ENCODE results near the gene MS4A10. TPM values are rescaled to one million over a fixed set of nuclear protein-coding genes. Genes with fewer than 3 reads are reported as not detected.

The MS4A10 gene
- polyA plus RNA-seq, 1 donor (not counting 4 experiments of a cell fraction or from before 2014, with no cell fraction given): not detected

DNA sequence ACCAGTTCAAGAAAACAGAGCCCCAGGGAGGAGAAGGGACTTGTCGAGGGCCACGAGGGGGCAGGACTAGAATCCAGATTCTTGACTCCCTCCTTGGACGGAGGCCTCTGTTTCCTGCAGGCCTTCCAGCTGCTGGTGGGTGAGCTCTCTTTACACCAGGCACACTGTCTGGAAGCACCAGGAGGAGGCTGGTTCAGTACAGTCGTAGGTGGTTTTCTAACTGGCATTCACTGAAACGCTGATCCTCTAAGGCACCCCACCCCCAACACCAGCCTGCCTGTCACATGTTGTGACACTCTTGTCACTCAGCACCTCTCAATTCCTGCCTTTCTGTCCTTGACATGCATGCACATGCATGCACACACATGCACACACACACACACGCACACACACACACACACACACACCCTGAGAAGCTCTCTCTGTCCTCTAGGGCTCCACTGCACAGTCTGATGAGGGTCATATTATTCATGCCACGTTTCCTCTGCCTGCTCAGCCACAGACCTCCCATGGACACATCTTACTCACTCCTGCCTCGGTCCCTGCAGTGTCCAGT lies 751 bp downstream of the MS4A10 start:
- no peaks in the 10 kb centered on the region for H3K9me1 ChIP-seq (ENCODE audit: control insufficient read depth, extremely low read depth, insufficient read depth, low read length)
- H3K36me3 ChIP-seq (ENCODE audit: control insufficient read depth in 2 of 2, extremely low read depth in 1 of 2, insufficient read depth in 2 of 2, low read length in 2 of 2): no peaks in the 10 kb centered on the region
- no peaks in the 10 kb centered on the region for H4K20me1 ChIP-seq (ENCODE audit: control insufficient read depth, extremely low read depth, insufficient read depth, low read length)
- H3K27ac ChIP-seq (ENCODE audit: control insufficient read depth, insufficient read depth, low read length): no peak overlapping the region
- no peaks in the 10 kb centered on the region for H3K79me2 ChIP-seq (ENCODE audit: control insufficient read depth, insufficient read depth, low read length)
- peaks cover 7% of the 10 kb centered on the region for H3K27me3 ChIP-seq (ENCODE audit: control insufficient read depth, extremely low read depth, insufficient read depth, low read length)
- H2AFZ ChIP-seq (ENCODE audit: control insufficient read depth, low read length): no peak overlapping the region
- H3K4me3 ChIP-seq (ENCODE audit: control insufficient read depth in 2 of 3, extremely low read depth in 1 of 3, insufficient read depth in 2 of 3, low read depth in 1 of 3, low read length in 3 of 3): no peak overlapping the region
- no peaks in the 10 kb centered on the region for H3K4me1 ChIP-seq (ENCODE audit: control insufficient read depth, extremely low read depth, insufficient read depth, low read length)
- DNase-seq (ENCODE audit: low read depth, low spot score) (no peak), FAIRE-seq (no peak)
- H3K9ac ChIP-seq (ENCODE audit: control insufficient read depth, extremely low read depth, insufficient read depth, low read length): no peak overlapping the region
- dilution Hi-C loops (cut with MboI; ENCODE audit: extremely low pct_ligation_motif_present, low sequenced_read_pairs): no loop called here
- TF ChIP-seq, protein P1, sequence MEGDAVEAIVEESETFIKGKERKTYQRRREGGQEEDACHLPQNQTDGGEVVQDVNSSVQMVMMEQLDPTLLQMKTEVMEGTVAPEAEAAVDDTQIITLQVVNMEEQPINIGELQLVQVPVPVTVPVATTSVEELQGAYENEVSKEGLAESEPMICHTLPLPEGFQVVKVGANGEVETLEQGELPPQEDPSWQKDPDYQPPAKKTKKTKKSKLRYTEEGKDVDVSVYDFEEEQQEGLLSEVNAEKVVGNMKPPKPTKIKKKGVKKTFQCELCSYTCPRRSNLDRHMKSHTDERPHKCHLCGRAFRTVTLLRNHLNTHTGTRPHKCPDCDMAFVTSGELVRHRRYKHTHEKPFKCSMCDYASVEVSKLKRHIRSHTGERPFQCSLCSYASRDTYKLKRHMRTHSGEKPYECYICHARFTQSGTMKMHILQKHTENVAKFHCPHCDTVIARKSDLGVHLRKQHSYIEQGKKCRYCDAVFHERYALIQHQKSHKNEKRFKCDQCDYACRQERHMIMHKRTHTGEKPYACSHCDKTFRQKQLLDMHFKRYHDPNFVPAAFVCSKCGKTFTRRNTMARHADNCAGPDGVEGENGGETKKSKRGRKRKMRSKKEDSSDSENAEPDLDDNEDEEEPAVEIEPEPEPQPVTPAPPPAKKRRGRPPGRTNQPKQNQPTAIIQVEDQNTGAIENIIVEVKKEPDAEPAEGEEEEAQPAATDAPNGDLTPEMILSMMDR (optimal IDR thresholded peaks at IDR 0.05 in 1 of 3, IDR thresholded peaks at IDR 0.05 in 1 of 3, conservative IDR thresholded peaks at IDR 0.05 in 1 of 3; ENCODE audit: extremely low read depth in 1 of 3, insufficient read depth in 2 of 3, low read length in 3 of 3): no peak
- no peak for TF ChIP-seq EZH2 (IDR thresholded peaks at IDR 0.05; ENCODE audit: low read length)
- no peak overlapping the region for H3K4me2 ChIP-seq (ENCODE audit: control insufficient read depth, extremely low read depth, insufficient read depth, low read depth, low read length)
- no peaks in the 10 kb centered on the region for H3K9me3 ChIP-seq (ENCODE audit: control insufficient read depth, low read depth, low read length)

DNA sequence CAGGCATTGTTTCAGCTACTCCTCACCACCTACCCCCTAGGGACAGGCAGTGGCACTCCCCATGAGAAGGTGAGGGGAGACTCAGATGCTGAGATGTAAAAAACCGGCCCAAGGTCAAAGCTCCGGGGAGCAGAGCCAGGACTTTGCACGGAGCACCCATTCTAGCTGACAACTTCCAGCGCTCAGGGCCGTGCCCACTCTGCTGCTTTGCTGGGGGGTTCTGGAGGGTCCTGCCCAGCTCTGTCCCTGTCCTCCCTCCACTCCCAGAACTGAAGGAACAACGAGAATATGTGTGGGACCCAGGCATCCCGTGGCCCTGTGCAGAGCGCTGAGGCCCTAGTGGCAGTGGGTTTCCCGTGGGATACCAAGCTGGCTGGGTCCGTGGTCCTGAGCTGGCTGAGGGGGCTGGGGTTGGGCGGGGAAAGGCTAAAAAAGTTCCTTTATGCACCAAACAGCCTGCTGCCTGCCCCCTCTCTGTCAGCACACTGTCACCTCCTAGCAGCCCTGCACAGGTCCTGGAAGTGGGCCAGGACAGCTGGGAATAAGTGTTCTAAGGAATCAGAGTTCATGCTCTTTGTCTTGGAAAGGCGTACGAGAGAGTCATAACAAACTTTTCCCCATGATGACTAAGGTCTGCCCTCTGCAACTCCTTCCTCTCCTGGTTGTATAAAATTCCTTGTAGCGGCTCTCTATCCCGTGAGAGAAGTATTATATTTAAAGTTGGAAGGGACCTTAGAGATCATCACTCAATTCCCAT lies 1.9 kb downstream of the MS4A10 start:
- no peak for DNase-seq (ENCODE audit: low read depth, low spot score)
- H3K27me3 ChIP-seq (ENCODE audit: control insufficient read depth, extremely low read depth, insufficient read depth, low read length): peaks cover 3% of the 10 kb centered on the region
- FAIRE-seq: no peak
- H3K36me3 ChIP-seq (ENCODE audit: control insufficient read depth in 2 of 2, extremely low read depth in 1 of 2, insufficient read depth in 2 of 2, low read length in 2 of 2): no peaks in the 10 kb centered on the region
- no peaks in the 10 kb centered on the region for H3K4me1 ChIP-seq (ENCODE audit: control insufficient read depth, extremely low read depth, insufficient read depth, low read length)
- no peak overlapping the region for H3K4me3 ChIP-seq (ENCODE audit: control insufficient read depth in 2 of 3, extremely low read depth in 1 of 3, insufficient read depth in 2 of 3, low read depth in 1 of 3, low read length in 3 of 3)
- H3K4me2 ChIP-seq (ENCODE audit: control insufficient read depth, extremely low read depth, insufficient read depth, low read depth, low read length): no peak overlapping the region
- H3K9me3 ChIP-seq (ENCODE audit: control insufficient read depth, low read depth, low read length): peaks cover 3% of the 10 kb centered on the region
- TF ChIP-seq, protein P1 (optimal IDR thresholded peaks at IDR 0.05 in 1 of 3, IDR thresholded peaks at IDR 0.05 in 1 of 3, conservative IDR thresholded peaks at IDR 0.05 in 1 of 3; ENCODE audit: extremely low read depth in 1 of 3, insufficient read depth in 2 of 3, low read length in 3 of 3): no peak
- no peak for TF ChIP-seq EZH2 (IDR thresholded peaks at IDR 0.05; ENCODE audit: low read length)
- no peak overlapping the region for H3K9ac ChIP-seq (ENCODE audit: control insufficient read depth, extremely low read depth, insufficient read depth, low read length)
- no peaks in the 10 kb centered on the region for H3K79me2 ChIP-seq (ENCODE audit: control insufficient read depth, insufficient read depth, low read length)
- H2AFZ ChIP-seq (ENCODE audit: control insufficient read depth, low read length): no peak overlapping the region
- dilution Hi-C loops (cut with MboI; ENCODE audit: extremely low pct_ligation_motif_present, low sequenced_read_pairs): no loop called here
- no peaks in the 10 kb centered on the region for H4K20me1 ChIP-seq (ENCODE audit: control insufficient read depth, extremely low read depth, insufficient read depth, low read length)
- H3K9me1 ChIP-seq (ENCODE audit: control insufficient read depth, extremely low read depth, insufficient read depth, low read length): no peaks in the 10 kb centered on the region
- no peak overlapping the region for H3K27ac ChIP-seq (ENCODE audit: control insufficient read depth, insufficient read depth, low read length)
